GM12891 (cell line): ENCODE results near the gene WDR27.

Experiments used
- DNase-seq: peaks from one replicate; pipeline ENCODE4 v3.0.0; 2011; ENCODE audit warnings: low spot score; ENCODE audit not compliant: insufficient read length
- FAIRE-seq: peaks from 2 replicates; lab custom pipeline; 2011; peaks lifted over from hg19 to GRCh38; lab: Jason Lieb, UNC
- PAX5 ChIP-seq: IDR thresholded peaks from 2 replicates; pipeline ENCODE4 v1.6.1; 2011; ENCODE audit warnings: low read length, moderate library complexity, mild to moderate bottlenecking; ENCODE audit not compliant: insufficient read depth, severe bottlenecking
- POLR2A ChIP-seq: IDR thresholded peaks from 2 replicates; pipeline ENCODE4 v1.6.1; 2011; ENCODE audit warnings: low read depth, low read length, control low read depth
- POLR2AphosphoS5 ChIP-seq: IDR thresholded peaks from 2 replicates; pipeline ENCODE4 v1.6.1; 2011; ENCODE audit warnings: low read depth, low read length, control low read depth
- POU2F2 ChIP-seq: IDR thresholded peaks from 2 replicates; pipeline ENCODE4 v1.6.1; 2011; ENCODE audit warnings: low read depth, mild to moderate bottlenecking, control low read depth, low read length, moderate library complexity
- SPI1 ChIP-seq: IDR thresholded peaks from 2 replicates; pipeline ENCODE4 v1.6.1; 2011; ENCODE audit warnings: low read depth, low read length, control low read depth
- TAF1 ChIP-seq: IDR thresholded peaks from 2 replicates; pipeline ENCODE4 v1.6.1; 2011; ENCODE audit warnings: low read depth, low read length, control low read depth

Gene WDR27

GRCh38 chr6:169455470-169455869, 246.4 kb downstream of the WDR27 start:
- TF ChIP-seq TAF1 (no peak), POLR2A (no peak), PAX5 (no peak), POLR2AphosphoS5 (no peak), POU2F2 (no peak), SPI1 (no peak)
- DNase-seq = no peak
- no peak for FAIRE-seq

GRCh38 chr6:169454872-169455204, 247.0 kb downstream of the WDR27 start:
- TF ChIP-seq POLR2AphosphoS5 (no peak), PAX5 (no peak), POU2F2 (no peak), TAF1 (no peak), SPI1 (no peak), POLR2A (no peak)
- no peak for DNase-seq
- FAIRE-seq = no peak

DNA sequence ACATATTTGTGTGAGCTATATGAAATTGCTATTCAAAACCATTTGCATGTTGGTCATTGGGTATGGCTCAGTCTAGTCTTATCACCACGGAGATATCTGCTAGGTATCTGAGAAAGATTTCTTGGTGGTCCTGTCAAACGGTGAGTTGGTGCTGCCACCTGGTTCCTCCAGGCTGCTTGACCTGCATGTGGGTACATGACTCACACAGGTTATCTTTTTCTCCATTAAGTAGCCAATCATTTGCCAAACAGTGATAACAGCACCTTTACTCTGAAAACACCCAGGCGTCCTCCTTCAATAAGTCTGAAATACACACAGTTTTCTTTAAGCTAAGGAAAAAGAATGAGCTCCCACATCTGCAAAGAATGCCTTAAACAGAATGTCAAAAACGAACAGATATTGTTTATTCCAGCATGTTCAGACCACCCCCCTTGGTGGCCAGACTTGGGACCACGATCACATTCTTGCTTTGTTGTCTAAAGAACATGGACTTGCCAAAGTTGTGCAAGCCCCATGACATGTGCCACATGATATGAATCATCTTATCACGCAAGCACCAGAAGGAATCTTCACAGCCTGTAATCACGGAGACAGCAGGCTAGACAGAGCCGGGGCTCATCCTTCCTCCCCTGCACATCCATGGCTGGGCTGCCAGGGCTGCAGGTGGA, 247.5 kb downstream of the WDR27 start:
- TF ChIP-seq SPI1 = no peak
- no peak for TF ChIP-seq TAF1
- no peak for TF ChIP-seq POLR2AphosphoS5
- TF ChIP-seq PAX5 = no peak
- no peak for TF ChIP-seq POLR2A
- no peak for TF ChIP-seq POU2F2
- FAIRE-seq = no peak
- no peak for DNase-seq

GRCh38 chr6:169452869-169453620, 248.8 kb downstream of the WDR27 start:
- DNase-seq (no peak), FAIRE-seq (no peak)
- TF ChIP-seq PAX5 (no peak), POU2F2 (no peak), POLR2A (no peak), SPI1 (no peak), POLR2AphosphoS5 (no peak), TAF1 (no peak)

DNA sequence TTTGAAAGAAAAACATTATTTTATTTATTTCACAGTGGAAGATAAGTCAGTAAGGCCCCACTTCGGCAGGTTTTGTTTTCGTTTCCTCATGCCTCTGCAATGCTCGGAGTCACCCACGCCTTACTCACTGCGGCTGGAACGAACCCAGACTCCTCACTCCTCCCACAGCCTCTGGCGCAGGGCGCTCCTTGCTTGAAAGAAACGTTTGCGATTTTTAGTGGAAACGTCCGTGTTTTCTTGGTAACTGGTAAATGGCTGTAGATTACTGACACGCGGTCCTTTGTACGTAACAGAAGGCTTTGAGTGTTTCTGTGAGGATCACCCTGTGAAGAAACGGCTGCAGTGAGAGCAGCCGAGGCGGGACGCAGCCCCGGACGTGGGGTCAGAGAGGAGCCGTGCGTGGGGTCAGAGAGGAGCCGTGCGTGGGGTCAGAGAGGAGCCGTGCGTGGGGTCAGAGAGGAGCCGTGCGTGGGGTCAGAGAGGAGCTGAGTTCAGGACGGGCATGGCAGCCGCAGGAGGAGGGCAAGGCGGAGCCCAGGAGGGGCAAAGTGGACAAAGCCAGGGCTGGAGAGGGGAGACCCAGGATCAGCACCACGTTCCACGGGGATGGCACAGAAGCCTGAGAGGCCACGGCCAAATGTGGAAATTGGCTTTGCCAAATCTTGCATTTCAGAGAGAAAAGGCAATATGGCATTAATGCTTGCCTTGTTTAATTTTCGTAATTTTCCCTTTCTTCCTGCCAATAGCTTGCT, 249.5 kb downstream of the WDR27 start:
- no peak for TF ChIP-seq TAF1
- TF ChIP-seq POLR2A = no peak
- no peak for FAIRE-seq
- no peak for DNase-seq

DNA sequence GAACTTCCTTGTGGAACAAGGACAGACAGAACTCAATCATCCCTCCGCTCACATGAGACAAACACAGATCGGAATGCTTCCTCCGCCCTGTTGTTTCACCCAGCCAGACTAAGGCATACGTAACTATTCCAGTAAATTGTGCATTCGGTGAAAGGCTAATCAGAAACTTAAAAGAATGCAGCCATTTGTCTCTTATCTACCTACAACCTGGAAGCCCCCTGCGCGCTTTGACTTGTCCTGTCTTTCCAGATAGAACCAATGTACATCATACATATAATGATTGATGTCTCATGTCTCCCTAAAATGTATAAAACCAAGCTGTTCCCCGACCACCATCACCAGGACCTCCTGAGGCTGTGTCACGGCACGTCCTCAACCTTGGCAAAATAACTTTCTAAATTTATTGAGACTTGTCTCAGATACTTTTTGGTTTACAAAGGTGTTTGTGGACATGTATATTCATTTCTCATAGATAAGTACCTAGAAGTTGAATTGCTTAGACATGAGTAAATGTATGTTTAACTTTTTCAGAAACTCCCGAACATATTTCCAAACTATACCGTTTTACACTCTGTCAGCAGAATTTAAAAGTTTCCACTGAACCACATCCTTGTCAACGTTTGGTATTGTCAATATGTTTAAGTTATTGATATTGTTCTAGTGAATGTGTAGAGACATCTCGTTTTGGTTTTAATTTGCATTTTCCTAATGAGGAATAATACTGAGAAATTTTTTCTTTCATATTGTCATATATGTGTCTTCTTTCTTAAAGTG, 250.6 kb downstream of the WDR27 start:
- no peak for FAIRE-seq
- DNase-seq = no peak
- TF ChIP-seq PAX5 = no peak
- no peak for TF ChIP-seq TAF1
- TF ChIP-seq POLR2AphosphoS5 = no peak
- TF ChIP-seq POLR2A = no peak
- no peak for TF ChIP-seq POU2F2
- TF ChIP-seq SPI1 = no peak

DNA sequence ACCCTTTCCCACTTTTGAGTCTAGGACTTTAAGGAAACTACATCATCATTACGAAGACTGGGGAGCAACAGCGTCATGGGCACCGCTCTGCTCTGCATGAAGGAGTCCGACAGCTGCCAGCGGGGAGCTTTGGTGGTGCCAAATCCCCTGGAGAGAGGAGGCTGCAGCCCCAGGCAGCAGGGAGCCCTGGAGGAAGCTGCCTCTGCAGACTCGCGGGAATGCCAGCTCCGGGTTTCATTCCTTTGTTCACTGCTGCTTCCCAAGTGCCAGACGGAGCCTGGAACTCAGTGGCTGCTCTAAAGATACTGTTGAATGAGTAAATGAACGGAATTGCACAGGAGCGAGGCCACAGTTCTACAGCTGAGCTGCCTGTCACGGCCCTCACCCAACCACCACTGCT, 251.7 kb downstream of the WDR27 start:
- DNase-seq (no peak), FAIRE-seq (no peak)
- TF ChIP-seq PAX5 (no peak), POLR2A (no peak), SPI1 (no peak), TAF1 (no peak), POLR2AphosphoS5 (no peak), POU2F2 (no peak)

GRCh38 chr6:169449221-169449620, 252.6 kb downstream of the WDR27 start:
- TF ChIP-seq POLR2AphosphoS5 (no peak), SPI1 (no peak), TAF1 (no peak), POLR2A (no peak), PAX5 (no peak), POU2F2 (no peak)
- FAIRE-seq (no peak), DNase-seq (no peak)
